ENCODE measurements around the gene GDF9. TPM values are rescaled to one million over a fixed set of nuclear protein-coding genes. Genes with fewer than 3 reads are reported as not detected.
A peak's percentile ranks its signal among the peaks of the same experiment; 100 is the strongest.

The GDF9 gene
- total RNA-seq, 1 donor from 2014 or later: 0.52 TPM

DNA sequence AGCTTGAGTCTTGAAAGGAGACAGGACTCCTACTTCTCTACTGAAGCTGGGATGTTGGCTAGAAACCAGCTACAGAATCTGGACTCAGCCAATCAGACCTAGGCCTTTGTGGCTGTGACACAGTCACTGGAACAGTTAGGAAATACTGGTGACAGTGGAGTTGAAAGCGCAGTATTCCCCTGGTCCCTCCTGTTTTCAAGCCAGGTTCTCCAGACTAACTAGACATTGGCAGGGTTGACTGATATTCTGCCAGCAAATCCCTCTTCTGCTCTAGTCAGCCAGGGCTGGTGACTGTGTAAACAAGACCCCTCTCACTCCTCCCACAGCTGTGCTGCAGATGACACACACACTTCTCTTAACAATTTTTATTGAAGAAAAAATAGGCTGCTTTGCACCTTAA lies 44.5 kb downstream of the GDF9 start:
- DNase-seq (ENCODE audit: low read depth): no peak
- TF ChIP-seq CTCF (conservative IDR thresholded peaks at IDR 0.05; ENCODE audit: low read depth, low read length): no peak
- no peak overlapping the region for H3K4me3 ChIP-seq (ENCODE audit: low read depth, low read length)

DNA sequence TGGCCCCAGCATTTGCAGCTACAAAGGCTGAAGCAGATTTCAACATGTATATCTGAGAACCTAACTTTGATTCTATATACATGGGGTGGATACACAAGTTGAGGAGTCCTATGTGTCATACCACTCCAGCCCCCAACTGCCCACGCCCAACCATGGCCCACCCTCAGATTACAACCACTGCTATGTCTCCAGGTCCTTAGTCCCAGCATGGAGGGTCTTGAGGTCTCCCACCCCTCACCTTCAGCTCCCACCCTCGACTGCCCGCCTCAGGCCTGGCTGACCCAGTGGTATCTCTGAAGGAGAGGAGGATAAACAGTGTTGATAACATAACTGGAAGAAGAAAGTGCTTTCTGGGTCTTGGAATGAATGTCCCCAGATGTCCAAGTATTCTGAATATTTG lies 44.9 kb downstream of the GDF9 start:
- no peak overlapping the region for H3K4me3 ChIP-seq (ENCODE audit: low read depth, low read length)
- TF ChIP-seq CTCF (conservative IDR thresholded peaks at IDR 0.05; ENCODE audit: low read depth, low read length): no peak

GRCh38 chr5:132820162-132820754 lies 46.0 kb downstream of the GDF9 start:
- no peak overlapping the region for H3K4me3 ChIP-seq (ENCODE audit: low read depth, low read length)
- DNase-seq (ENCODE audit: low read depth): peak; percentile 53
- TF ChIP-seq CTCF (conservative IDR thresholded peaks at IDR 0.05; ENCODE audit: low read depth, low read length): peak; percentile 92

More for the DNA sequence above, 44.9 kb downstream of the GDF9 start:
- no peak for DNase-seq (ENCODE audit: low read depth)

DNA sequence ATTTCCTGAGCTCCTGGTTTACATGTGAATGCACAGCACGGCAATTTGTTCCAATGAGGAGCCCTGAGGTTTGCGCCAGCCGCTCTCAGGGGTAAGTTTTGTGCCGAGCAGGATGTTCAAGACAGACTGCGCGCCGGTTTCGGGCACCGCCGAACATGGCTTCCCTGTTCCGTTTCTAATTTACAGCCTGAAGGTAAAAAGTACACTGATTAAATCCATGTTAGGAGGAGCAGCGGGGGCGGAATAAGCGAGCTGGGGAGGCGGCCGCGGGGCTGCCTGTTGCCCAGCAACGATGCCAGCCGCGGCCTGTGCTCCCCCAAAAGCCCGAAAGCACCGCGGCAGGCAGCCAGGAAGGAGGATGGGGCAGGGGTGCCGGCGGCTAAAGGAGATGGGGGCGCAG lies 46.8 kb downstream of the GDF9 start:
- no peak for TF ChIP-seq CTCF (conservative IDR thresholded peaks at IDR 0.05; ENCODE audit: low read depth, low read length)
- no peak for DNase-seq (ENCODE audit: low read depth)

GRCh38 chr5:132817011-132817410 lies 49.3 kb downstream of the GDF9 start:
- no peak for DNase-seq (ENCODE audit: low read depth)
- H3K4me3 ChIP-seq (ENCODE audit: low read depth, low read length): no peak overlapping the region
- no peak for TF ChIP-seq CTCF (conservative IDR thresholded peaks at IDR 0.05; ENCODE audit: low read depth, low read length)

More for the DNA sequence above, 46.8 kb downstream of the GDF9 start:
- H3K4me3 ChIP-seq (ENCODE audit: low read depth, low read length): peak overlapping the region; percentile 11

DNA sequence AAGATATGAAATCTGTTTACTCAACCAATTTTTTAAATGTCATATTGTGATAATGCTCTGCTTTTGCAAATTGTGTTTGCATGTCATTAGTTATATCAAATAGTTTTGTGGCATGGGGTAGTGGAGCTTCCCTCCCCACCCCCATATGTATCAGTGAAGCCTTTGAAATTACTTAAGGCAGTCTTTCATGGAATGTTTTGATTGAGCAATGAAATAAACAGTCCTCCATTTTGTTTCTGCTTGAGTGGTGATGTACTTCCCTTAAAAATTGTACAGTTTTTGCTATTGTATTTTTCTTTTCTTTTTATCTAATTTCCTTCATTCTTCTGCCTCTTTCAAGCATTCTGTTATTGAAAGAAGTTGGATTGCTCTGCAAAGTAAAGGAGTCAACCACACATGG lies 49.7 kb downstream of the GDF9 start:
- DNase-seq (ENCODE audit: low read depth): no peak
- H3K4me3 ChIP-seq (ENCODE audit: low read depth, low read length): no peak overlapping the region
- no peak for TF ChIP-seq CTCF (conservative IDR thresholded peaks at IDR 0.05; ENCODE audit: low read depth, low read length)

- H3K4me3 ChIP-seq (ENCODE audit: low read depth, low read length): no peak overlapping the region
- DNase-seq (ENCODE audit: low read depth): no peak
- no peak for TF ChIP-seq CTCF (conservative IDR thresholded peaks at IDR 0.05; ENCODE audit: low read depth, low read length)
Observed at GRCh38 chr5:132816083-132816482, 50.2 kb downstream of the GDF9 start.

Measured in epithelial cell of proximal tubule (primary cell).